ENCODE results near the gene PANK4. TPM values are rescaled to one million over a fixed set of nuclear protein-coding genes. Genes with fewer than 3 reads are reported as not detected.
A peak's percentile ranks its signal among the peaks of the same experiment; 100 is the strongest.
"Not testable (repeated sequence)": the region's sequence is repeated elsewhere in the genome, so short reads cannot be mapped to it uniquely, and the experiment has no call there.

Gene PANK4
- total RNA-seq, 2 donors from 2014 or later = 13.7 to 31.3 TPM

GRCh38 chr1:2556277-2556677, 29.9 kb upstream of the PANK4 start, which contains the start of gene TNFRSF14:
Gene TNFRSF14 (plus strand): TSS chr1:2556371. CDS start chr1:2556665, 294 bp downstream.
- H3K27ac ChIP-seq = peak within 1 kb of the TSS; percentile 4 to 85 (median 82)
- no peaks in the 10 kb centered on the region for H3K36me3 ChIP-seq (replicated peaks in 1 of 2; ENCODE audit: insufficient read depth in 1 of 2, low read depth in 2 of 2)
- ATAC-seq = peak; percentile 51
- H3K4me3 ChIP-seq = peak within 1 kb of the TSS; percentile 22 to 38
- no peaks in the 10 kb centered on the region for H3K27me3 ChIP-seq
- DNase-seq = peak; percentile 47 to 61 (median 50)
- TF ChIP-seq POLR2A (IDR thresholded peaks at IDR 0.05) (peak; percentile 10 to 56 (median 46)), CTCF (IDR thresholded peaks at IDR 0.05) (peak in 1 of 7 experiments; percentile 23)
- WGBS, 2 donors = 13% methylated on average over 12 to 16 of the region's 16 CpGs
- H3K4me1 ChIP-seq = peaks cover 31% of the 10 kb centered on the region
- intact Hi-C loops (cut with DNase I) = no loop called here
- no peaks in the 10 kb centered on the region for H3K9me3 ChIP-seq

GRCh38 chr1:2555634-2556276, 29.4 kb upstream of the PANK4 start:
- no peaks in the 10 kb centered on the region for H3K9me3 ChIP-seq
- no peaks in the 10 kb centered on the region for H3K27me3 ChIP-seq
- ATAC-seq (peak; percentile 30), DNase-seq (peak; percentile 51 to 83 (median 66))
- no peak for TF ChIP-seq CTCF (IDR thresholded peaks at IDR 0.05)
- TF ChIP-seq POLR2A (IDR thresholded peaks at IDR 0.05) = peak in 1 of 3 donors; percentile 44
- intact Hi-C loops (cut with DNase I) = no loop called here
- peaks cover 31% of the 10 kb centered on the region for H3K4me1 ChIP-seq
- 8 to 24% methylated on average over 5 to 26 of the region's 26 CpGs for WGBS, 2 donors
- H3K27ac ChIP-seq = peak overlapping the region; percentile 4 to 85 (median 82)
- no peaks in the 10 kb centered on the region for H3K36me3 ChIP-seq (replicated peaks in 1 of 2; ENCODE audit: insufficient read depth in 1 of 2, low read depth in 2 of 2)
- peak overlapping the region in 1 of 2 donors; percentile 22 for H3K4me3 ChIP-seq

GRCh38 chr1:2554621-2555387, 28.4 kb upstream of the PANK4 start:
- ATAC-seq = no peak
- DNase-seq = no peak
- TF ChIP-seq CTCF (IDR thresholded peaks at IDR 0.05) (peak in 2 of 7 experiments; percentile 10 to 26), POLR2A (IDR thresholded peaks at IDR 0.05) (no peak)
- H3K4me3 ChIP-seq = no peak overlapping the region
- H3K36me3 ChIP-seq (replicated peaks in 1 of 2; ENCODE audit: insufficient read depth in 1 of 2, low read depth in 2 of 2) = no peaks in the 10 kb centered on the region
- intact Hi-C loops (cut with DNase I) = no loop called here
- H3K9me3 ChIP-seq = no peaks in the 10 kb centered on the region
- H3K4me1 ChIP-seq = peaks cover 31% of the 10 kb centered on the region
- 52 to 64% methylated on average over 8 to 19 of the region's 19 CpGs for WGBS, 2 donors
- H3K27me3 ChIP-seq = no peaks in the 10 kb centered on the region
- H3K27ac ChIP-seq = peak overlapping the region in 2 of 4 donors; percentile 83 to 85

GRCh38 chr1:2553871-2554620, 27.6 kb upstream of the PANK4 start:
- Histone ChIP-seq H3K27ac (no peak overlapping the region), H3K4me3 (no peak overlapping the region), H3K36me3 (replicated peaks in 1 of 2; ENCODE audit: insufficient read depth in 1 of 2, low read depth in 2 of 2) (no peaks in the 10 kb centered on the region), H3K9me3 (no peaks in the 10 kb centered on the region), H3K4me1 (peaks cover 38% of the 10 kb centered on the region), H3K27me3 (no peaks in the 10 kb centered on the region)
- ATAC-seq (no peak), DNase-seq (no peak)
- WGBS, 2 donors = 77 to 79% methylated on average over 17 to 29 of the region's 30 CpGs
- TF ChIP-seq POLR2A (IDR thresholded peaks at IDR 0.05) (no peak), CTCF (IDR thresholded peaks at IDR 0.05) (no peak)
- intact Hi-C loops (cut with DNase I) = no loop called here

- H3K27ac ChIP-seq; intact Hi-C loops (cut with DNase I); H3K9me3 ChIP-seq; H3K4me3 ChIP-seq; DNase-seq; ATAC-seq; H3K36me3 ChIP-seq (replicated peaks in 1 of 2; ENCODE audit: insufficient read depth in 1 of 2, low read depth in 2 of 2); H3K27me3 ChIP-seq: not testable (repeated sequence)
- 64% methylated on average over 8 of the region's 9 CpGs; no CpG with 5 or more reads in 1 of the 2 donors for WGBS, 2 donors
- H3K4me1 ChIP-seq = peaks cover 46% of the 10 kb centered on the region
Observed at GRCh38 chr1:2553076-2553475, 26.7 kb upstream of the PANK4 start.

All from body of pancreas (tissue), 4 donors.